Activated naive CD4-positive, alpha-beta T cell (primary cell): ENCODE data around the gene WWOX.

ENCODE experiments used
- DNase-seq, 4 experiments: peaks; one replicate each; lab custom pipeline; 2025; lab: John Stamatoyannopoulos, UW

WWOX gene

GRCh38 chr16:79100447-79100846 lies 1001.0 kb downstream of the WWOX start:
- DNase-seq: no peak

GRCh38 chr16:79101491-79101890 lies 1002.0 kb downstream of the WWOX start:
- no peak for DNase-seq

- no peak for DNase-seq
These were observed 1005.1 kb downstream of the WWOX start for GRCh38 chr16:79104567-79104966.

- DNase-seq: no peak
These were observed 1007.8 kb downstream of the WWOX start for GRCh38 chr16:79107301-79107700.

- DNase-seq: no peak
These were observed 1010.3 kb downstream of the WWOX start for GRCh38 chr16:79109771-79110170.

GRCh38 chr16:79110242-79110641 lies 1010.8 kb downstream of the WWOX start:
- no peak for DNase-seq

GRCh38 chr16:79110953-79111352 lies 1011.5 kb downstream of the WWOX start:
- no peak for DNase-seq

- no peak for DNase-seq
These were observed 1013.0 kb downstream of the WWOX start for GRCh38 chr16:79112462-79112861.

- DNase-seq: no peak
These were observed 1014.4 kb downstream of the WWOX start for GRCh38 chr16:79113826-79114225.

GRCh38 chr16:79114759-79115158 lies 1015.3 kb downstream of the WWOX start:
- no peak for DNase-seq

- no peak for DNase-seq
These were observed 1022.5 kb downstream of the WWOX start for GRCh38 chr16:79121906-79122305.

GRCh38 chr16:79122343-79122742 lies 1022.9 kb downstream of the WWOX start:
- DNase-seq: no peak

- no peak for DNase-seq
These were observed 1024.7 kb downstream of the WWOX start for GRCh38 chr16:79124016-79124756.

- no peak for DNase-seq
These were observed 1028.3 kb downstream of the WWOX start for GRCh38 chr16:79127766-79128165.

GRCh38 chr16:79128706-79129105 lies 1029.3 kb downstream of the WWOX start:
- no peak for DNase-seq

- DNase-seq: no peak
These were observed 1031.2 kb downstream of the WWOX start for GRCh38 chr16:79130616-79131015.

GRCh38 chr16:79131321-79132075 lies 1032.0 kb downstream of the WWOX start:
- no peak for DNase-seq

- DNase-seq: no peak
These were observed 1033.2 kb downstream of the WWOX start for GRCh38 chr16:79132701-79133100.

GRCh38 chr16:79134300-79134699 lies 1034.8 kb downstream of the WWOX start:
- no peak for DNase-seq

GRCh38 chr16:79136955-79137354 lies 1037.5 kb downstream of the WWOX start:
- no peak for DNase-seq

GRCh38 chr16:79137426-79137939 lies 1038.0 kb downstream of the WWOX start:
- no peak for DNase-seq

GRCh38 chr16:79139799-79140198 lies 1040.3 kb downstream of the WWOX start:
- no peak for DNase-seq

- DNase-seq: no peak
These were observed 1043.6 kb downstream of the WWOX start for GRCh38 chr16:79143026-79143425.
